Prostate gland (tissue), 2 donors: ENCODE measurements around the gene PNPLA7.

Source experiments
- CTCF ChIP-seq, 4 experiments: fragments of 200-600 bp in 2 of 4; fragments of 450-650 bp in 2 of 4; sonication (generic) in 2 of 4; IDR thresholded peaks; 1 replicate in 3 of 4; 2 replicates in 1 of 4; pipeline ENCODE4 v1.5.1; 2016 to 2019; ENCODE audit warnings: antibody characterized with exemption in 4 of 4, mild to moderate bottlenecking in 2 of 4, moderate library complexity in 2 of 4
- POLR2A ChIP-seq: fragments of 450-650 bp; IDR thresholded peaks from one replicate; pipeline ENCODE4 v1.6.1; 2016; ENCODE audit warnings: antibody characterized with exemption, mild to moderate bottlenecking
- POLR2AphosphoS5 ChIP-seq: sonication (generic); formaldehyde crosslinking; IDR thresholded peaks from one replicate; pipeline ENCODE4 v1.6.1; 2017; ENCODE audit warnings: antibody characterized with exemption

DNA sequence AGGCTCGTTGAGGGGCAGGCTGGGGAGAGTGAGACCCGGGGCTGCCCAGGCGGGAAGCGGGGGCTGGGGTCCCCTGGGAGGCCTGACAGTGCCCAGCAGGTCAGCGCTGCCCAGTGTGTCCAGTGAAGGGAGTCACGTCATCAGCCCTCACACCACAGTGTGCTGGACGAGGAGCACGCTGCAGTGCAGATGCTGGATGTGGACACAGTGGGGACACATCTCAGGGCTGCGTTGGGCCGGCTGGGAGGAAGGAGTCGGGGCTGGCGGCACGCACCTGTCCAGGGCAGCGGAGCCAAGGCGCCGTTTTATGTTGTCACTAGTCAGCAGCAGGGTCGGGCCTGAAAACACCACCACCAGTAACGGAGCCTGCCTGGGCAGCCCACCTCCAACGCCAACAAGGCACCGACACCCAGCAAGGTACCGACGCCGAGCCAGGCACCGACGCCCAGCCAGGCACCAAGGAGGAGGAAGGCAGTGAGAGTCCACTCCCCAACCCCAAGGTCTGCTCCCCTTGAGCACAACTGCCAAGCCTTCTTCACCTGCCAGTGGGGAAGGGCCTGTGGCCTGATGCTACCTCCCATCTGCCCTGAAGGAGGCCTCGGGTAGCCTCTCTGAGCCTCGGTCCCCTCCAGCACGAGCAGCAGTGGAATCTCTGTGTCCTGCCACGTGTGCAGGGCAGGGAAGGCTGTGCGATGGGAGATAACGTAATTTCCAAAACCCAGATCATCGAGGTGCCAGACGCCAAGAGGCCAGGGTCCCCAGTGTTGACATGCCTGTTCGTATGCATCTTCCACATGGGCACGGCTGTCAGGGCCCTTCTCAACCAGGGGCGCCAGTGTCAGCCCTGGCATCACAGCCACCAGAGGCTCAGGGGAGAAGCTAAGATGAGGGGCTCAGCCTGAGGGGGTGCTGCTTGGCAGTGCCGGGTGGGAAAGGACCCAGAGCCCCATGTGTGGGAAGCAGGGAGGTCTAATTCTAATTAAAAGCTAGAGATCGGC, 69.2 kb downstream of the PNPLA7 start:
- TF ChIP-seq CTCF (IDR thresholded peaks at IDR 0.05) (no peak), POLR2AphosphoS5 (no peak), POLR2A (no peak)
